HG03521 (cell line): Measurements from ENCODE around the gene FLII.

Experiments used
- ATAC-seq: cut with Tn5 transposase; IDR thresholded peaks from one replicate; pipeline ENCODE4 v1.9.1; 2021; ENCODE audit warnings: mild to moderate bottlenecking, moderate library complexity; ENCODE audit not compliant: unreplicated experiment

FLII gene

DNA sequence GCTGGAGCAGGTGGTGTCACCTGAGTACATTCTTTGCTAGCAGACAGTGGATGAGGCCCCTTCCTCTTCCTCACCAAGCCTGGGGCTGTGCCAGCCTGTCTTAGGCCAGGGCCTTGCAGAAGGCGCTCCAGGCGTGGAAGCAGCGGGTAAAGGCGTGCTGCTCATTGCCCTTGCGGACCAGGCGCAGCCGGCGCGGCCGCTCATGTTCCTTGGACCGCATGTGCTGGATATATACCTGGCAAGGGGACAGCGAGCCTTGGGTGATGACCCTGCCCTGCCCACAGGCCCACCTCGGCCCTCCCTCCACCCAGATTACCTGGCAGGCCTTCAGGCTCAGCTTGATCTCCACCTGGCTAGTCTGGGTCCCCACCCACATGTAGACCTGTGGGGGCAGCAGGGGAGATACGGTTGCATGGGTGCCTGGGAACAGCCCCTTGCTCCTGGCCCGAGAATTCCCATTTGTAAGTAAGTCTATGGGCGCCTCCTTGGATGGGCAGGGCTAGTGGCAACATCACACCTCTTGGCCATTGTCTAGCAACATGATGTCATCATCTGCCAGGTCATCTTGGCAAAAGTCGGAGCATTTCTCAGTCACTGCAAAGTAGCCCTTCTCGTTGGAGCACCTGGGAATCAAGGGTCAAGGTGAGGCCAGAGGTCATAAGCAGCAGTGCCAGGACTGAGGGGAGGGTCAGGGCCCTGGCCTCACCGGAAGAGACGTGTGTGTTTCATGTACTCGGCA, 13.3 kb downstream of the FLII start:
- no peak for ATAC-seq

DNA sequence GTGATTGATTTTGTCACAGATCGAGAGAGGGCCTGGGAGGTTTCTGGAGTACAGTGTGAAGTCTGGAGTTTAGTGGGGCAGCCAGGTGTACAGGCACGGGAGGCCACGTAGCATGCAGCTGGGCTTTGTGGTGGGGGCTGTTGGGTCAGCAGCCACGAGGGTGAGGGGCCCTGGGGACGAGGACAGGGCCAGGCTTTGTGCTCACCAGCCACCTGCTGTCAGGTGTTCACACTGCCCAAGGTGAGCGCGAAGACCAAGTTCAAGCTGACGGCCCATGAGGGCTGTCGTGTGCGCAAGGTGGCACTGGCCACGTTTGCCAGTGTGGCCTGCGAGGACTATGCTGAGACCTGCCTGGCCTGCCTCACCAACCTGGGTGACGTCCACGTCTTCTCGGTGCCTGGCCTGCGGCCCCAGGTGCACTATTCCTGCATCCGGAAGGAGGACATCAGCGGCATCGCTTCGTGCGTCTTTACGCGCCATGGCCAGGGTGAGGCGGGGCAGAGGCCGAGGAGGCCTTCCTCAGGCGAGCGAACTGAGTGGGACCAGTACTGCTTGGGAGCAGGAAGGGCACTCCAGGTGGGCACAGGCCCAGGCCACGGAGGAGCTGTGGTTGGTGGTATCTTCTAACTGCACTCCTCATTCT, 17.2 kb downstream of the FLII start:
- ATAC-seq, result no peak

DNA sequence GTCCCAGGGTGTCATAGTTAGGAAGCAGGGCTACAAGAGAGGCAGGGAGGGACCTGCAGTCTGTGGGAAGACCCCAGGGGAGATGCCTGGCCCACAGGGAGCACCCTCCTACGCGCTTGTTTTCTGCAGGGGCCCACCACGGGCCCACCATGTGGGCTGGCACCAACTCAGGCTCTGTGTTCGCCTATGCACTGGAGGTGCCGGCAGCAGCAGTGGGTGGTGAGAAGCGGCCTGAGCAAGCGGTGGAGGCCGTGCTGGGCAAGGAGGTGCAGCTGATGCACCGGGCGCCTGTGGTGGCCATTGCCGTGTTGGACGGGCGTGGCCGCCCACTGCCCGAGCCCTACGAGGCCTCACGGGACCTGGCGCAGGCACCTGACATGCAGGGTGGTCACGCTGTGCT, 18.1 kb downstream of the FLII start:
- ATAC-seq, result no peak

DNA sequence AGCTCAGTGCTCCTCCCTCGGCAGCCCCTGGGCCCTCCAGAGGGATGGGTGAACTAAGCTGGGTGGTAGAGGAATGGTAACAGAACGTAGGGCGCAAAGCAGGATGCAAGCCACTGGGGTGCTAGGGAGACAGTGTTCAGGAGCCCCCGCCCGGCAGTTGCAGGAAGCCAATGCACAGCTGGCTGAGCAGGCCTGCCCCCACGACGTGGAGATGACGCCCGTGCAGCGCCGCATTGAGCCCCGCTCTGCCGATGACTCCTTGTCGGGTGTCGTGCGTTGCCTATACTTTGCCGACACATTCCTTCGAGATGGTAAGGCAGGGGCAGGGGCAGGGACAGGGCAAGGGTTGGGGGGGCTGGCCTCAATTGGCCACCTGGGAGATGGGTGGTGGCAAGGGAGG, 20.2 kb downstream of the FLII start:
- no peak for ATAC-seq

DNA sequence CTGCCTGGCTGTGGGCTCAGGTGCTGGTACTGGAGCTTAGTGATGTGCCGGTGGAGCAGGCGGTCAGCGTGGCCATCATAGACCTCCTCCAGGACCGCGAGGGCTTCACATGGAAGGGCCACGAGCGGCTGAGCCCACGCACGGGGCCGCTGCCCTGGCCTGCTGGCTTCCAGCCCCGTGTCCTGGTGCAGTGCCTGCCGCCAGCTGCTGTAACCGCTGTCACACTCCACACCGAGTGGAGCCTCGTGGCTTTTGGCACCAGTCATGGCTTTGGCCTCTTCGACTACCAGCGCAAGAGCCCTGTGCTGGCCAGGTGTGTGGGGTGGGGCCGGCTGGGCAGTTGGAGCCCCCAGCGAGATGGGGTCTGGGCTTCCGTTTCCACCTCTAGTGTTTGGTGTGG, 21.1 kb downstream of the FLII start:
- no peak for ATAC-seq

DNA sequence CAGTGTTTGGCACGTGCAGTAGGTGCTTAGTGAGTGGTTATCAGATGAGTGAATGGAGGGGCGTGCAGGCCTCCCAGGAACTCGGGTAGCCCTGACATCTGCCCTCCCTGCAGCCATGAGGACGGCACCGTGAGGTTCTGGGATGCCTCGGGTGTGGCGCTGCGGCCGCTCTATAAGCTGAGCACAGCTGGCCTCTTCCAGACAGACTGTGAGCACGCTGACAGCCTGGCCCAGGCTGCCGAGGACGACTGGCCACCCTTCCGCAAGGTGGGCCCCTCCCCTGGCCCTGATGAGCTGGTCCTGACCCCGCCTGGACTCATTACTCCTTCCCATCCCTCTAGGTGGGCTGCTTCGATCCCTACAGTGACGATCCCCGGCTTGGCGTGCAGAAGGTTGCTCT, 22.0 kb downstream of the FLII start:
- ATAC-seq, result no peak

DNA sequence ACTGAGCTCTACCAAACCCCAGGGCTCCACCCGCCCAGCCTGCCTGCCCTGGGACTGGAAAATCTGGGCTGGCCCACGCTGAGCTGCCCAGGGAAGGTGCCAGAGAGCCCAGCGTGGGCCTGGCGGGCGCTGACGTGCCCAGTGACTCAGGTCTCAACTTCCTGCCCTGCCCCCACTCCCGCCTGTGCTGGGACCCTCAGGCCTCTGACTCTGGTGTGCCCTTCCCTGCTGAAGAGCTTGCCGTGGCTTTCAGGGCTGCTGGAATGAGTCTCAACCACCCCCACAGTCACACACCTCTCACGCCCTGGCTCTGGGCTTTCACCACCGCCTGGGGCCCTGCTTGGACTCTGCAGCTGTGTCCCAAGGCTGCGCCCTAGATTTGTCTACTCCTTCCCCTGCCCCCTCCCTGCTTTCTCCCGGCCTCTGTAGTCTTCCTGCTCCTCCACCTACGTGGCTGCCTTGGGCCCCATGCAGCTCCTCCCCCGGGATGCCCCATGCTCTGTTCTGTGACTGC, 22.7 kb downstream of the FLII start:
- no peak for ATAC-seq

DNA sequence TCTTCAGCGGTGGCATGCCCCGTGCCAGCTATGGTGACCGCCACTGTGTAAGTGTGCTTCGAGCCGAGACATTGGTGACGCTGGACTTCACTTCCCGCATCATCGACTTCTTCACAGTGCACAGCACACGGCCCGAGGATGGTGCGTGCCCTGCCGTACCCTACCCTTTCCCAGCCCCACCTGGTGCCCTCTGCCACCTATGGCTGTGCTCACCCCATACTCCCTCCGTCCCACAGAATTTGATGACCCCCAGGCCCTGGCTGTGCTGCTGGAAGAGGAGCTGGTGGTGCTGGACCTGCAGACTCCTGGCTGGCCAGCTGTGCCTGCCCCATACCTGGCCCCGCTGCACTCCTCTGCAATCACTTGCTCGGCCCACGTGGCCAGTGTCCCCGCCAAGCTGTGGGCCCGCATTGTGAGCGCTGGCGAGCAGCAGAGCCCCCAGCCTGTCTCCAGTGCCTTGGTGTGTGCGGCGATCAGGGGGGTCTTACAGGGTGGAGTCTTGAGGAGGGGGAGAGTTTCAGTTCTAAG, 23.6 kb downstream of the FLII start:
- no peak for ATAC-seq

DNA sequence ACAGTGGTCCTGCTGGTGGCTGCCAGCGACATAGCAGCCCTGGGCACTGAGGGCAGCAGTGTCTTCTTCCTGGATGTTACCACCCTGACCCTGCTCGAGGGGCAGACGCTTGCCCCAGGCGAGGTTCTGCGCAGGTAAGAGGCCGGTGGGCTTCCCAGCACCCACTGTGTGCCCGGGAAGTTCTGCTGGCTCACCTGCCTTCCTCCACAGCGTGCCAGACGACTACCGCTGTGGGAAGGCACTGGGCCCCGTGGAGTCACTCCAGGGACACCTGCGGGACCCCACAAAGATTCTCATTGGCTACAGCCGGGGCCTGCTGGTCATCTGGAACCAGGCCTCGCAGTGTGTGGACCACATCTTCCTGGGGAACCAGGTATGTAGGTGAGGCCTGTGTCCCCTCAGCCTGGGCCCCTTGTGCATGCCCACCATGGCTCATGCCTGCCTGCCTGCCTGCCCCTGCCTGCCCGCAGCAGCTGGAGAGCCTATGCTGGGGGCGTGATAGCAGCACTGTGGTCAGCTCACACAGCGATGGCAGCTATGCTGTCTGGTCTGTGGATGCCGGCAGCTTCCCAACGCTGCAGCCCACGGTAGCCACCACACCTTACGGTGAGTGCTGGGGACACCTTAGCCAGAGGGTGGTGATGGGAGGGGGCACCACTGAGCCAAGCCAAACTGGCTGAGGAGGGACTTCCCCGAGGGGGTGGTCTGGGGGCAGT, 24.6 kb downstream of the FLII start:
- no peak for ATAC-seq

DNA sequence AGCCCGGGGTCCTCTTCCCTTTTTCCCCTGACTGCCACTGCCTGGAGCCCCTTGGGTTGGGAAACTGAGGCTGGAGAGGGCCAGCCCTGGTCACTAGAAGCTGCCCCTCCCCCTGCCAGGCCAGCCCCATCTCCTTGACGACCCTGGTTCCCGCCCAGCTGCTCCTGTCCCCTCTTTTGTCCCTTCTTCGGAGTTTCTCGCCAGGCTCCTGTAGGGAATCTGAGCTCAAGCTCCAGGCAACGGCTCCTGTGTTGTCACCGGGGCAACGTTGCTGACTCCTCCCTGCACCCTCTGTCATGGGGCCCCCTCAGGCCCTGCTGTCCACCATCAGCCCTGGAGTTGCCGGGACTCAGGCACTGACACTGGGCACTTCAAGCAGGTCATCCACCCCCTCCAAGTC, 27.4 kb downstream of the FLII start:
- ATAC-seq, result no peak

DNA sequence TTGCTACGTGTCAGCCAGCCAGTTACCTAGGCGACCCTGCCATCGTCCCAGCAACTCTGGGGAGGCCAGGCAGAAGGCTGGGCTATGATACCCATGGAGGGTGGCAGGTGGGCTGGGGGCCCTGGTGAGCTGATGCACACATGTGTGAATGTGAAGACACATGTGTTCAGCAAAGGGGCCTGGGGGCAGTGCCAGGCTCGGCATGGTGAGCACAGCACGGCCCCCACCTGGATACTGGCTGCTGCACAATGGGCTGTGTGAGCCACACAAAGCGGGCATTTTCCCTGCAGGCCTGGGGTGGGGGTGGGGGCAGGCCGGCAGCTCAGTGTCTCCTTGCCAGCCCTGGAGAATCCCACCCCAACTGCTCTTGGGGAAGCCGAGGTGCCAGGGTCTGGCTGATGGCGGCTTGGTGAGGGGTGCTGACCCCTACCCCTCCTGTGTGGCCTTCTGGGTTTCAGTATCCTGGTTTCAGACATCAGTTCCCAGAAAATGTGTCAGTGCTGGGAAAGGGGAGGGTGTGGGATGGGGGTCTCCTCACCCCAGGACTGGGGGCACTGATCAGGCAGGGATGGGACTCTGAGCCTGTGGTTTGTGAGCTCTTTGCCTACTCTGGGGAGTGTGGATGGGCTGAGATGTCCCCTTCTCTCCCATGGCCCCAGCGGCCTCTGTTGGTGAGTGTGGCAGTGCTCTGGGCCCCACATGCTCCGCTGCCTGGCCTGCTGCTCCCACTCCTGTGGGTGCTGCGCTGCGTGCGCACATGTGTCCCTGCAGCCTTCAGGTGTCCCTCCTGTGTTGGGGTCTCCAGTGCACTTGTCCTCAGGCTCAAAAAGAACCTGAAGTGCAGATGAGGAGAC, 28.0 kb downstream of the FLII start:
- no peak for ATAC-seq

DNA sequence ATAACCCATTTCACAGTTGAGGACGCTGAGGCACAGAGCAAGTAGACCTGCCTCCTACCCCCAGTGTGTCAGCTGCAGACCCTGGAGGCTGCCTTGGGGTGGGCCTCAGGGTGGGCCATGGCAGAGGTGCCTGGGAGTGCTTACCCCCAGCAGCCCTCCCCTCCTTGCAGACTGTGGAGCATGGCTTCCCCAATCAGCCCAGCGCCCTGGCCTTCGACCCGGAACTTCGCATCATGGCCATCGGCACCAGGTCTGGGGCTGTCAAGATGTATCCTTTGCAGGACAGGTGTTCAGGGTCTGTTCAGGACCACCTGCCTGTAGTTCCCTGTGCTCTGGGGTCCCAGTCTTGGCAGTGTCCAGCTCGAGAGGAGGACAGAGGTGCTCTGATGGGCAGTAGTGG, 28.8 kb downstream of the FLII start:
- no peak for ATAC-seq

DNA sequence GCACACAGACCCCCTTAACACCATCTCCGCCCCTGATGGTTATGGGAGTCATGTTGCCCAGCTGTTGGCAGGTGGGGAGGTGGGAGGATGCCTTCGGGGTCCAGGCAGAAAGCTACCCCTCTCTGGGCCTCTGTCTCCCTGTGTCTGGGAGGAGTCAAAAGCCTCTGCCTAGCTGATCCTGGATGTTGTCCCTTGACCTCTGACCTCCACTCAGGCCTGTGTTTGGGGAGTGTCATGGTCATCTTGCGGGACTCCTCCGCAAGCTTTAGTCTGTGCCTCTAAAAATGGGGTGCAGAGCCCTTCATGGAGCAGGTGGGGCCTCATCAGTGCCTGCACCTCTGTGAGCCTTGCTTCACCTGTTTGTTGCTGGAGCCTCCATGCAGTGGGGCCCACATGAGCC, 29.3 kb downstream of the FLII start:
- ATAC-seq, result no peak

DNA sequence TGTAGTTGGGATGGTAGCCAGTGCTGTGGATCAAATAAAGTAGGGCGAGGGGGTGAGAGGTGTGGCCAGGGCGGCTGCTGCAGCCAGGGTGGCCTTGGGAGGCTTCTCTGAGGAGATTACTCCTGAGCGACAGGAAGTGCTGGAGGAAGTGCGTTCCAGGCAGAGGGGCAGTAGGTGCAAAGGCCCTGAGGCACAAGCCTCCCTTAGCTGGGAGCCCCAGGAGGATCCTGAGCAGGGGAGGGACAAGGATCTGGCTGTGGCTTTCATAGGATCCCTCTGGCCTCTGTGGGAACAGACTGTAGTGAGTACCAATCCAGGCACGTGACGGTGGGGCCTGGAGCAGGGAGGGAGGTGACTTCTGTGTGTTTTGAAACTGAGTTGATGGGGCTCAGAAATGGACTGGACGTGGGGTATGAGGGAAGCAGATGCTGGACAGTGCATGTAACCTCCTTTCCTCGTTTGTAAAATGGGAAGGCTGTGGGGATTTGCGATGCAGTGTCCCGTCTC, 30.3 kb downstream of the FLII start:
- ATAC-seq, result no peak

DNA sequence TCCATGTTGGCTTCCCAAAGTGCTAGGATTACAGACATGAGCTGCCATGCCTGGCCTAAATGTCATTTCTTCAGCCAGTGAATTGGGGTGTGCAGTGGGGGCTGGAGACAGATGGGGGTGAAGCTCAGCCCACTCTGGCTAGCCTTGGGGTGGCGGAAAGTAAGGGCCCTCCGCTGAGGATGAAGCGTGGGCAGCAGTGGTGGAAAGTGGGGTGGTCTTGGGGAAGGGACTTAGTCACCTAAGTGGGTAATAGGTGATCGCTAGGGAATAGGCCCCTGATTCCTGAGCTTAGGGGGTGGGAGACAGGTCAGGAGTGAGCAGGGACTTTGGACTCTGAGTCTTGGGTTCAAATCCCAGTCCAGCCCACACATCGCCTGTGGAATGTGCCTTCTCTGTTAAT, 30.9 kb downstream of the FLII start:
- no peak for ATAC-seq

DNA sequence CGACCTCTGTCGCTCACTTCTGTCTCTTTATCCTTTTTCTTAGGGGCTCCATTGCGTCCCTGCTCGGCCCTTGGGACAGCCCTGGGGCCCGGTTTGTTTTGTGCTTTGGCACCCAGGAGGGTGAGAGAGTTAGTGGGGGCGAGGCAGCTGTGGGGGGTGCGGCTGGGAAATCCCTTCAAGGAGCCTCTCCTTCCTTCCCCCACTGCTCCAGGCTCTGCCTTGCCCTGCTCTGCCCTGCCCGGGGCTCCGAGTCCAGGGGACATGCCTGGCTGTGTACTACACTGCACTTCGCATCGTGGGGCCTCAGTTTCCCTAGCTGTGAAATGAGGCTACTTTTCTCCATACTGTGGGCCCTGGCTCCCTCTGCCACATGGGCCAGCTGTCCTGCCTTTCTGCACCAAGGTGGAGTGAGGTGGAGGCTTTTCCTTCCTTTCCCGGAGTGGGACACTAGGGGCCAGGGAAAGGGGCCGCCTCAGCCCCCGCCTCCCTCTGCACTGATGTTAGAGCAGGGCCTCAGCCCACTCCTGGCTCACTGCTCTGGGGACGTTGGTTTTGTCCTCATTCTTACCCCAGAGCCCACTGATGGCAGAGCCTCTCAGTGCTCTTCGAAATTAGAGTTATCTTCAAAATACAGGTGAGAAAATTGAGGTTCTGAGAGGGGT, 32.1 kb downstream of the FLII start:
- ATAC-seq, result no peak

DNA sequence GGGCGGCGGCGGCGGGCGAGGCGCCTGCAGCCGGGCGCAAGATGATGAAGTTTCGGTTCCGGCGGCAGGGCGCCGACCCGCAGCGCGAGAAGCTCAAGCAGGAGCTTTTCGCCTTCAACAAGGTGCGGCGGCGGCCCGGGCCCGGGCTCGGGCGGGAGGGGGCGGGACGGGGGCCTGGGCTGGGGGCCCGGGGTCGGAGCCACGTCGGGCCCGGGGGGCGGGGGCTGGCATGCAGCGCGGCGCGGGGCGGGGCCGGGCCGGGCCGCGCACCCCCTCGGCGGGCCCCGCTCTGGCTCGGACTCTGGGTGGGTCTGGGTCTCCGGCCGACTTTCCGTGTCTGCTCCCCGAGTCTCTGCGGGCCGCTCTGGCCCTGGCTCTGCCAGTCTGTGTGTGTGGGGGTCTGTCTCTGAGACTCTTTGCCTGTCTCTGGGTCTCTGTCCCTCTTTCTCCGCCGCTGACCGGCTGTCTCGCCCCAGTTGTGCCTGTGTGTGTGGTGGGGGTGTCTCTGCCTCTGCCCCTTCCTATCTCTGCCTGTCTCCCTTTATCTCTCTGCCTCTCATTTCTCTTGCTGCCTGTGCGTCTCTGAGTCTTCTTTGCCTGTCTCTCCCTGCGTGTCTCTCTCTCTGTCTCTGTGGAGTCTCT, 32.8 kb downstream of the FLII start:
- no peak for ATAC-seq

DNA sequence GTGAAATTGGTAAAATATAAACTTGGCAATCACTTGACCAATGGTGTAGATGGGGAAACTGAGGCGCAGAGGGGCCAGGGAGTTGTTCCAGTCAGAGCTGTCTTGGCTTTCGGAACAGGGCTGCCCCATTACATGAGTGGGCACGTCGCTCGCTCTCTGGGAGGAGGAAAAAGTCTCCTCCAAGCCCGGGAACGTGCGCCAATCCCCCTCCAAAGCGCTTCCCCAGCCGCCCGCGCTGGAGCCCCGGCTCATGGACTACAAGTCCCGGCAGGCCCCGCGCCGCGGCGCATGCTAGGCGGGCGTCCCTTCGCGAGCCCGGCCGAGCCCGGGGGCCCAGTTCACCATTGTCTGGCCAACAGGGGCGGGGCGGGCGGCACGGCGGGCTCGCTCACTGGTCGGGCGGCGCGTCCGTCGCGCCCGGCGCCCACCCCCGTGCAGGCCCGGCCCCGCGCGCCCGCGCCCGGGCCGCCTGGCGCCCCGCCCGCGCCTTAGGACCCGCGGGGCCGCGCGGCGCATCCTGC, 33.4 kb downstream of the FLII start, which contains the start of gene LLGL1:
Gene LLGL1, plus strand, starts transcription at position 515 of the 521 bp plus-strand sequence. CDS start 48 bp downstream, outside the sequence.
- peak; percentile 93 for ATAC-seq
